ENCODE data around the gene SCAPER.

The SCAPER gene

GRCh38 chr15:76358453-76358852, 546.7 kb downstream of the SCAPER start:
- in situ Hi-C loops (cut with HindIII; ENCODE audit: low sequenced_read_pairs): no loop called here
- no peak for DNase-seq (ENCODE audit: low read depth, low spot score)
- TF ChIP-seq CTCF (IDR thresholded peaks at IDR 0.05; ENCODE audit: low read depth, low read length): no peak
- H3K4me3 ChIP-seq (ENCODE audit: low read depth, low read length): no peak overlapping the region

- in situ Hi-C loops (cut with HindIII; ENCODE audit: low sequenced_read_pairs): no loop called here
- no peak for DNase-seq (ENCODE audit: low read depth, low spot score)
- no peak overlapping the region for H3K4me3 ChIP-seq (ENCODE audit: low read depth, low read length)
- no peak for TF ChIP-seq CTCF (IDR thresholded peaks at IDR 0.05; ENCODE audit: low read depth, low read length)
Measured at GRCh38 chr15:76354823-76355440, 550.2 kb downstream of the SCAPER start.

GRCh38 chr15:76353903-76354302, 551.2 kb downstream of the SCAPER start:
- in situ Hi-C loops (cut with HindIII; ENCODE audit: low sequenced_read_pairs): no loop called here
- DNase-seq (ENCODE audit: low read depth, low spot score): no peak
- no peak for TF ChIP-seq CTCF (IDR thresholded peaks at IDR 0.05; ENCODE audit: low read depth, low read length)
- H3K4me3 ChIP-seq (ENCODE audit: low read depth, low read length): no peak overlapping the region

- DNase-seq (ENCODE audit: low read depth, low spot score): no peak
- TF ChIP-seq CTCF (IDR thresholded peaks at IDR 0.05; ENCODE audit: low read depth, low read length): no peak
- in situ Hi-C loops (cut with HindIII; ENCODE audit: low sequenced_read_pairs): no loop called here
- no peak overlapping the region for H3K4me3 ChIP-seq (ENCODE audit: low read depth, low read length)
Measured at GRCh38 chr15:76353023-76353577, 552.0 kb downstream of the SCAPER start.

GRCh38 chr15:76349301-76350070, 555.7 kb downstream of the SCAPER start:
- no peak overlapping the region for H3K4me3 ChIP-seq (ENCODE audit: low read depth, low read length)
- no peak for TF ChIP-seq CTCF (IDR thresholded peaks at IDR 0.05; ENCODE audit: low read depth, low read length)
- no peak for DNase-seq (ENCODE audit: low read depth, low spot score)
- in situ Hi-C loops (cut with HindIII; ENCODE audit: low sequenced_read_pairs): no loop called here

- in situ Hi-C loops (cut with HindIII; ENCODE audit: low sequenced_read_pairs): no loop called here
- DNase-seq (ENCODE audit: low read depth, low spot score): no peak
- TF ChIP-seq CTCF (IDR thresholded peaks at IDR 0.05; ENCODE audit: low read depth, low read length): no peak
- H3K4me3 ChIP-seq (ENCODE audit: low read depth, low read length): no peak overlapping the region
Measured at GRCh38 chr15:76347482-76348055, 557.6 kb downstream of the SCAPER start.

Data from astrocyte of the spinal cord (primary cell).